NCI-H2171 (cell line): Measurements from ENCODE around the gene ARMH4.

Experiments used
- DNase-seq: peaks from one replicate; lab custom pipeline; 2025; lab: John Stamatoyannopoulos, UW

ARMH4 gene

GRCh38 chr14:58152014-58152857 lies at the start of gene ARMH4:
Gene ARMH4 (minus strand): TSS chr14:58152213. CDS start chr14:58139358, 12,855 bp downstream.
- DNase-seq = peak; percentile 91

DNA sequence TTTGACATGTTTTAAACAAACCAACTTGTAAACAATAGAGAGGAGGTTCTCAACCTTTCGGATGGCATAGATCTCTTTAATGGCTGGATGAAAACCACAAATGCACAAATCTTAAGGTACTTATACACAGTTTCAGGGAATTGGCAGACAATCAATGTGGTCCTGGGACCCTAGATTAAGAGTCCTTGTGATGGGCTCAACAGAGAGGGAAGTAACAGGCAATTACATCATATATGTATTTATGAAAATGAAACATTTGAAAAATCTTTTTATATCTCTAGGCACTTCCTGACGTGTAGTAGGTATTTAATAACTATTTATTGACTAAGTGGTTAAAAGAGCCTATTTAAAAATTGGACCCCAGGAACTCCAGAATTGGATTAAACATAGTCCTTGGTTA lies 48.8 kb upstream of the ARMH4 start:
- DNase-seq = no peak

- no peak for DNase-seq
These were observed 48.4 kb upstream of the ARMH4 start for GRCh38 chr14:58200480-58200841.

GRCh38 chr14:58199726-58200479 lies 47.9 kb upstream of the ARMH4 start, which contains the start of gene ACTR10:
Gene ACTR10 (plus strand): TSS chr14:58200149. CDS start chr14:58200218, 69 bp downstream.
- peak; percentile 96 for DNase-seq

DNA sequence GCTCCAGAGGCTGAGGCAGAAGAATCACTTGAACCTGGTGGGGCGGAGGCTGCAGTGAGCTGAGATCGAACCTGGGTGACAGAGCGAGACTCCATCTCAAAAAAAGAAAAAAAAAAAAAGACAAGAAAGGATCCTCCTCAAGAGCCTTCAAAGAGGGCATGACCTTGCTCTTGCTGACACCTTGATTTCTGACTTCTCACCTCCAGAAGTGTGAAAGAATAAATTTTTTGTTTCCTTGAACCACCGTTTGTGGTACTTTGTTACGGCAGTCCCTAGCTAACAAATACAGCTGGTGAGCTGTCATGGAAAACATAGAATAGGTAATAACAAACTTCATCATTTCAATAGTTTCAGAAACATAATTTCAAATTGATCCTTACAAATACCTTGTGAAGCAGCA lies 46.1 kb upstream of the ARMH4 start:
- DNase-seq = no peak

GRCh38 chr14:58196198-58196597 lies 44.2 kb upstream of the ARMH4 start:
- no peak for DNase-seq

DNA sequence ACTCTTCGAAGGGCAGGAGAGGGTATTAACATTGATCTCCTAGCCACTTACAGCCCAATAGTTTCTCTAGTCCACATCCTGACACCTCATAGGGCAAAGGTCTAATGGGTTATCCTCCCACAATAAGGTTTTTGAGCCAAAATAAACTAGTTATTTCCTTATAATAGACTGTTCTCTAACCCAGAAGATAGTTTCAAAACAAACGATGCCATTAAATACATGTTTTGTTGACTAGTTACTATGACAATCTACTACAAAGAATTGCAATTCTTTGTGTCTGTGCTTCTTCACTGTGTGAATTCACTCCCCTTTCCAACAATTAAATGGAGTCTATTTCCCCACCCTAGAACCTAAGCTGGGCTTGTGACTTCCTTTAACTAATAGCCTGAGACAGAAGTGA lies 41.5 kb upstream of the ARMH4 start:
- DNase-seq = no peak

DNA sequence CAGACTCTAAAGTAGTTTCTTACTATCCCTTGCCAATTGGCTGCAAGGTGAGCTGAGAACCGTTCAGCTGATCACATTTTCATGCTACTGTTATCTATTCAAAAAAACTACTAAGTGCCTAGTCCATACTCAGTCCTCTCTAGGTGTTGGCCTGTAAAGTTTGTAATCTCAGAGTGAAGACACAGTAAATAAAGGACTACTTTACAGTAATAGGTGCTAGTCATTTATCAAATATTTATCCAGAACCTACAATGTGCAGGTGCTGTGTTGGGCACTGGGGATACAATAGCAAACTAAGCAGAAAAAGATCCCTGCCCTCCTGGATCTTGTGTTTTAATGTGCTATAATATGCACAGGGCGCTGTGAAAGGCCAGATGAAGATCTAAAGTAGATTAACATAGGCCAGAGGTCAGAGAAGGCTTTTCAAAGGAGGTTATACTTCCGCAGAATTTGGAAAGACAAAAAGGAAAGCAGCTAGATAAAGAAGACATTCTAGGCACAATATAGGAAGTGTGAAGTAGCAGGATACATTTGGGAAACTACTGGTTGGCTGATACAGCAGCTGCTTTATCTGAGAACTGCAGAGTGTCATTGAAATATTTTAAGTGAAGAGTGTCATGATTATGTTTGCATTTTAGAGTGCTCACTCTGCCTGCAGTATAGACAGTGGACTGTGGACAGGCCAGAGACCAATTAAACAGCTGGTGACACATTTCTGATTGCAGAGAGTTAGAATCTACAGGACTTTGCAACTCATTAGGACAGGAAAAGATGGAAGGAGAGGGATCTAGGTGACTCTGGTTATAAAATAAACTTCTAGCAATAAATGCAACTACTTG lies 40.0 kb upstream of the ARMH4 start:
- no peak for DNase-seq

GRCh38 chr14:58189176-58189575 lies 37.2 kb upstream of the ARMH4 start:
- no peak for DNase-seq

GRCh38 chr14:58177125-58177524 lies 25.1 kb upstream of the ARMH4 start:
- no peak for DNase-seq

DNA sequence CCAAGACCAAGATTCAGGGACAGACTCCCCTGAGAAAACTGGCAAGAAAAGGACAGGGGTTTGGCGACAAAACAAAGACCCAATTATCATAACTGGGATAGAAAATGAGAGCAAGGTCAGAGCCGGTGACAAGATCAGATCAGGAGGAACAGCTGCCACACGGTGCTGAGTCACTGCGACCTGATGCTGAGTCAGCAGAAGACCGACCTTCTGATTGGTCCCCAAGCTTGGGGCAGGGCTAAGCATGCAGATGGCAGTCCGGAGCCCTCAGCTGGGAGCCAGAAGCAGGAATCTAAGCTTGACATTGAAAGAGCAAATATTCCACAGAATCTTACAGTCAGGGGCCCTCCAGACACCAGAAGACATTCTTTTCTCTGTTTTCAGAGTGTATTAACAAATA lies 19.1 kb upstream of the ARMH4 start:
- DNase-seq = peak; percentile 91

DNA sequence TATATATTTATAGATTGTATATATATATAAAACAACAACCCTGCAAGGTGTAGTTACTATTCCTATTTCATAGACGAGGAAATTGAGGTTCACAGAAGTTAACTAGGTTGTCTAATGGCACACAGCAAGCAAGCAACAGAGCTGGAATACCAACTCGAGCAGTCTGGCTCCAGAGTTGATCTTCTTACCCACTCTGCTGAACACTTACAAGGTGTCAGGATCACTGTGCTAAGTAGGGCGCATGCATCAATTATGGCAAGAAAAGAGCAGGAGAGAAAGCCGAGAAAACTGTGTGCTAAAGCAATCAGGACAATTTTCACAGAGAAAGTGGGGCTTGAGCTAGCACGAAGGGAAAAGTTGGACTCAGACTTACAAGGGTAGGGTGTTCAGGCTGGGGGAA lies 15.9 kb upstream of the ARMH4 start:
- no peak for DNase-seq

GRCh38 chr14:58167057-58167456 lies 15.0 kb upstream of the ARMH4 start:
- DNase-seq = no peak

DNA sequence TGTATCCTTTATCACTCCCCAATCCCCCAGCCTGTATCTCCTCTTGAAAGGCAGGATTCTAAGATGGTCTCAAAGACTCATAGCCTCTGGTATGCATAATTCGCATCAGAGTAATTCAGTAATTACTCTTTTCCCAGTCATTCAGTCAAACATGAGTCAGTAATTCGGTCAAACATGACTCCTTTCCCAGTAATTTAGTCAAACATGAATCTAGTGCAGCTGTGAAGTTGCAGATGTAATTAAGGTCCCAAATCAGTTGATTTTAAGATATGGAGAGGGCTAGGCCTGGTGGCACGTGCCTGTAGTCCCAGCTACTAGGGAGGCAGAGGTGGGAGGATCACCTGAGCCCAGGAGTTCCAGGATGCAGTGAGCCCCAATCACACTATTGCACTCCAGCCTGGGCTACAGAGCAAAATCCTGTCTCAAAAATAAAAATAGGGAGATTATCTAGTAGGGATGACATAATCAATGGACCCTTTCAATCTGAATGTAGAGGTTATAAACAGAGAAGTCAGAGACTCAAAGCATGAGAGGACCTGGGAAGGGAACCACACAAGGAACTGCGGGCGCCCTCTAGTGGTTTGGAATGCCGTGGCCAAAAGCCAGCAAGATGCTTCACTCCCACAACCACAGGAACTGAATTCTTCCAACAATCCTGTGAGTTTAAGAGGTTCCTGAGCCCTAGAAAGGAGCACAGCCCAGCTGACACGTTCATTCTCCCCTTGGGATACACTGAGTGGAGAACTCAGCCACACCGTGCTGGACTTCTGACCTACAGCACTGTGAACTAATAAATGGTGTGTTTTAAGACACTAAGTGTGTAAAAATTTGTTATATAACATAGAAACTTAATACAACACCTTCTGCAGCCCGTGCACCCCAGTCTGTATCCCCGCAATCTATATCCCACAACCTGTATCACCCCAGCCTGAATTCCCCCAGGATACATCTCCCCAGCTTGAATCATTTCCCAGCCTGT lies 14.3 kb upstream of the ARMH4 start:
- peak; percentile 83 for DNase-seq

DNA sequence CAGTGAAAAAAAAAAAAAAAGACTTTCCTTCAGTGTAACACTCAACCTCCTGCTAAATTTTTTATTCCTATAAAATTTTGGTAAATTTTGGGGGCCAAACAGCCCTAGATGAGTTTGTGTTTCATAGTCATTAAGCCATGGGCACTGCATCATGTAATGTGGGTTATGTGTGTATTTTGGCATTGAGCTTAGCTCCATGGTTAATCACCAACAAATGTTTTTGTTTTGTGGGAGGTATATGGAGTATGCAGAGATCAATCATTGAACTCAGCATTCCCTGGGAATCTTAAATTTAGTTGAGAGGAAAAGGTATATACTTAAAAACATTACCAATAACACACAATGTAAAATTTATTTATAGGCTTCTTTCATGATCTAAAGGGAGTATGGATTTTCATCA lies 8.5 kb upstream of the ARMH4 start:
- no peak for DNase-seq

- peak; percentile 36 for DNase-seq
These were observed 640 bp downstream of the ARMH4 start for GRCh38 chr14:58151133-58152013.

DNA sequence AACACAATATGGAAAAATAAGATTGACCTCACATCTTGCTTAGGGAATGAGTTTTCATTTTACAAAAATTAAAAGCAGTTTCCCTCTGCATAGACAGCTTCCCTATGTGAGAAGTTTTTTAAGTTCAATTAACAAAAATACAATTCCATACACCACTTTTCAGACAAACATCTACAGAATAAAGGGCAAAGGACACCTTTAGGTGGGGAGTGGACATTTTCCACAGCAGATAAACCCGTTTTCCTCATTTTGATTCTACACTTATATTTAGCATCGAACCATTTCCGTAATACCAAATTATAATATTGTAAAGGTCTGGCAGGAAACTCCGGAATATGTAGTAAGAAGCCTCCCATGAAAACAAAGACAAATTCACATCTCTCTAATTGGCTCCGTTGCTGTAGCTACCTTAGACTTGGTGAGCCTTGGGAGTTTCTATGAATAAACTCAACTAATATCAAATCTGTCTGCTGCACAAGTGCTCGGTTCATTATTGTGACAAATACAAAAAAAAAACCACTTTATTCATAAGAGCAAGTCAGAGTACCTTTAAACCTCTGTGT lies 1.7 kb downstream of the ARMH4 start:
- no peak for DNase-seq

GRCh38 chr14:58149196-58149595 lies 2.8 kb downstream of the ARMH4 start:
- no peak for DNase-seq

GRCh38 chr14:58146399-58146798 lies 5.6 kb downstream of the ARMH4 start:
- no peak for DNase-seq

DNA sequence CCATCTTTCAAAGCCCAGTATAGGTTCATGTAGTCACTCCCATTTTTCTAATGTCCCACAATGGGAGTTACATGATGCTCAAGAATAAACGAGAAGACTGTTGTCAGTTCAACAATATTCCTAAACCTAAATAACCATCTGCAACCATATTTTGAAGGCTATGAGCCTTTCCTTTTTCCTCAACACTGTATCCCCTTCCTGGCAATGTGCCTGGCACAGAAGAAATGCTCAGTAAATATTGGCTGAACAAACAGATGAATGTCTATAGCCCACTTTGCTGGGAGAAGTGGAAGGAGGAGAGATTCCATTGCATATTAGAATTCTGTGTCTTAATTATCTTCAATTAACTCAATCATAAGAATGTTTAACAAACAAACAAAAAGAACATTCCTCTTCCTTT lies 6.1 kb downstream of the ARMH4 start:
- no peak for DNase-seq
